Esophagus (tissue), 2 donors: ENCODE measurements around the gene DOCK8. TPM values are rescaled to one million over a fixed set of nuclear protein-coding genes. Genes with fewer than 3 reads are reported as not detected.

Experiments used
- H3K27ac ChIP-seq, 2 donors: one replicate each; pipeline ENCODE4 v1.5.1; 2013; ENCODE audit warnings: low read depth in 2 of 2, mild to moderate bottlenecking in 2 of 2, inconsistent platforms in 1 of 2, low read length in 1 of 2, moderate library complexity in 1 of 2
- H3K27me3 ChIP-seq, 2 donors: one replicate each; pipeline ENCODE4 v1.6.1; 2013; ENCODE audit warnings: low read length in 2 of 2, control low read depth in 1 of 2, mild to moderate bottlenecking in 1 of 2; ENCODE audit not compliant: insufficient read depth in 2 of 2, control insufficient read depth in 1 of 2
- H3K36me3 ChIP-seq, 2 donors: one replicate each; pipeline ENCODE4 v1.6.1; 2013; ENCODE audit warnings: low read length in 1 of 2; ENCODE audit not compliant: control insufficient read depth in 2 of 2, insufficient read depth in 2 of 2
- H3K4me1 ChIP-seq, 2 donors: one replicate each; pipeline ENCODE4 v1.6.1; 2013; ENCODE audit warnings: low read length in 1 of 2; ENCODE audit not compliant: control insufficient read depth in 2 of 2, insufficient read depth in 2 of 2
- H3K4me3 ChIP-seq, 2 donors: one replicate each; pipeline ENCODE4 v1.5.1; 2013; ENCODE audit warnings: low read length in 2 of 2, mild to moderate bottlenecking in 2 of 2, low read depth in 1 of 2, moderate library complexity in 1 of 2
- H3K9me3 ChIP-seq, 2 donors: one replicate each; pipeline ENCODE4 v1.6.1; 2013; ENCODE audit warnings: mild to moderate bottlenecking in 2 of 2, low read depth in 1 of 2, low read length in 1 of 2, moderate library complexity in 1 of 2; ENCODE audit not compliant: control insufficient read depth in 2 of 2, insufficient read depth in 1 of 2
- WGBS, 2 donors: extraction: QIAGEN DNeasy Blood & Tissue Kit; methylation state at CpG; one replicate each; pipeline ENCODE4 v1.1.7; 2013; 5-methylcytosine and 5-hydroxymethylcytosine counted together
- polyA plus RNA-seq, 2 donors: library from polyadenylated mRNA; stranded (reverse); fragments of 200-250 nt; gene quantifications; one replicate each; pipeline ENCODE4 v1.2.3, GENCODE V29; 2013
- donor health status: healthy with polysubstance abuse.
- donor health status: Bipolar disorder and iron deficiency.

DOCK8 gene
- polyA plus RNA-seq, 2 donors: 3.6 to 5.1 TPM

DNA sequence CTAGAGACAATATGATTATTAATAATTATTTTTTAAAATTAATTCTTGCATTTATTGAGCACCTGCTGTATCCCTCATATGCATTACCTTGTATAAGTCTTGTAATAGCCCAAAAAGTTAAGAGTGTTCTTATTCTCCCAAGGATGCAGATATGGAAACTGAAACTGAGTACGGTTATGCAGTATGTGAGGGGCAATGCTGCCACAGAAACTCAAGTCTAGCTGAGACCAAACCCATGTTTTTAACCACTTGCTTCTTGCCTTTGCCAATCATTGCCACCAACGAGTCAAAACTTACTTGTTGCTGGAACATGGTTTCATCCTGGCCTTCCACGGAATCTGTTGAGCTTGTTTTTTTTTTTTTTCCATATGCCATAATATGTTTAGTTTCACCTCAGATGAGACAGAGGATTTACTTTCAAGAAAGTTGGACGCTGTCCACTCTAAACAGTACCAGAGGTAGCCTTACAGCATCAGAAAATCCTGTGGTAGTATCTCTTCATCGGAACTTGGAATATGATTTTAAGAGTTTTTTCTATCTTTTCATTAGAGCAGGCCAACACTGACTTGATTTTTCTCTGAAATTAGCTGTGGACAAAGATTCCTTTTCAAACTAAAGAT lies 27.9 kb downstream of the DOCK8 start:
- no peaks in the 10 kb centered on the region for H3K4me1 ChIP-seq
- 61 to 68% methylated on average over 5 of the region's 5 CpGs for WGBS, 2 donors
- H3K27me3 ChIP-seq: no peaks in the 10 kb centered on the region
- H3K36me3 ChIP-seq: no peaks in the 10 kb centered on the region
- H3K27ac ChIP-seq: no peak overlapping the region
- no peaks in the 10 kb centered on the region for H3K9me3 ChIP-seq
- H3K4me3 ChIP-seq: no peak overlapping the region

- Histone ChIP-seq H3K36me3 (no peaks in the 10 kb centered on the region), H3K4me1 (no peaks in the 10 kb centered on the region), H3K9me3 (no peaks in the 10 kb centered on the region), H3K27ac (no peak overlapping the region), H3K4me3 (no peak overlapping the region), H3K27me3 (no peaks in the 10 kb centered on the region)
- 80 to 82% methylated on average over 2 of the region's 2 CpGs for WGBS, 2 donors
Observed at GRCh38 chr9:248278-248961, 33.8 kb downstream of the DOCK8 start.

DNA sequence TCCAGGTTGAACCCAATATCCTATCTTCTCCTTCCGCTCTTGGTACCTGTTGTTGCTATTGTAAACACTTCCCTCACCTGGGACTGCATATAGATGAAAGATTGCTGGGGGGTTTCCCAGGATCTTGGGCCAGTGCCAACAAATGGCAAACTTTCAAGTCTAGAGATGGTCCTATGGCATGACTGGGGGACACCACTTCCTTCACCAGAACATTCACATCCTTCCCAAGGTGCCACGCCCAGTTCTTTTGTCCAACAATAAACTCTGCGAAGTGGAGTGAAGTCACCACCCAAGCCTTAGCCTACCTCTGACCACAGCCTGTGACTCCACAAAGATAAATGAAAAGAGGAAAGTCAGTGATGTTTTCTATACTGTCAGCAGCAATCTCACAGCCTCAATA lies 34.4 kb downstream of the DOCK8 start:
- no peak overlapping the region for H3K4me3 ChIP-seq
- no peaks in the 10 kb centered on the region for H3K9me3 ChIP-seq
- no peaks in the 10 kb centered on the region for H3K4me1 ChIP-seq
- H3K27ac ChIP-seq: no peak overlapping the region
- no peaks in the 10 kb centered on the region for H3K27me3 ChIP-seq
- 68 to 73% methylated on average over 3 of the region's 3 CpGs for WGBS, 2 donors
- H3K36me3 ChIP-seq: no peaks in the 10 kb centered on the region

DNA sequence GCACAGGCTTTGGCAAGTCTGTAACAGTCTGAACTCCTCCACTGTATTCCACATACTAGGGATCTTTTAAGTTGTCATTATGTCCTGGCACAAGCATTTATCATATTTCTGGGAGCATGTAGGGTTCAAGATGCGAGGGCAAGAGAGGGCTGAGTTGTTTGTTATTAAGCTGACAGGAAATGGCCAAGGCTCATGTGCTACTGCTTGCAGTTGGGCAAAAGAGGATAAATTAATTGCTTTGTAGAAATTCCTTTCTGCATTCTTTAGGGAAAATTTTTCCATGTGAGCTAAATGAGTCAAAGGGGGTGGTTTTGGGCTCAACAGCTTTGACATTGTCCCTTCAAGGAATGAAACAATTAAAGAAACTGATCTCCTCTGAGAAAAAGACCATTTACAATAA lies 35.4 kb downstream of the DOCK8 start:
- WGBS, 2 donors: 43 to 47% methylated on average over 1 of the region's 1 CpG
- H3K27me3 ChIP-seq: no peaks in the 10 kb centered on the region
- H3K27ac ChIP-seq: no peak overlapping the region
- no peaks in the 10 kb centered on the region for H3K9me3 ChIP-seq
- H3K4me3 ChIP-seq: no peak overlapping the region
- no peaks in the 10 kb centered on the region for H3K36me3 ChIP-seq
- no peaks in the 10 kb centered on the region for H3K4me1 ChIP-seq

DNA sequence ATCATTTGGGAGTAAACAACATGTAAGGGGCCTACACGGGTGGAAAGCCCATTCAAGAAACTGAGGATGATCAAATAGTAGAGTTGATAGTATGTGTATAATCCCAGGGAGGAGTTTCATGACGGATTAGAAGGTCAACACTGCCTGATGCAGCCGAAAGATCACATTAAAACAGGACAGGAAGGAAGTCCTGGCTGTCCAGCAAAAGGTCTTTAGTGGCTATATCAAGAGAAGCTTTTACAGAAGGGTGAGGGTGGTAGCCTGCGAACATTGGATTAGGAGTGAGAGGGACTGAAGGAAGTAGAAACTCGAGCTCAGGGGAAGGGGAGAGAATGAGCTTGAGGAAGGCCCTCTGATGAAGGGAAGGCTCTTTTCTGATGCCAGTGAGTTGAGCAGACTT lies 36.0 kb downstream of the DOCK8 start:
- WGBS, 2 donors: 41 to 42% methylated on average over 5 of the region's 5 CpGs
- Histone ChIP-seq H3K9me3 (no peaks in the 10 kb centered on the region), H3K36me3 (no peaks in the 10 kb centered on the region), H3K27me3 (no peaks in the 10 kb centered on the region), H3K4me1 (no peaks in the 10 kb centered on the region), H3K27ac (no peak overlapping the region), H3K4me3 (no peak overlapping the region)

GRCh38 chr9:251398-251797 lies 36.7 kb downstream of the DOCK8 start:
- Histone ChIP-seq H3K27me3 (no peaks in the 10 kb centered on the region), H3K9me3 (no peaks in the 10 kb centered on the region), H3K36me3 (no peaks in the 10 kb centered on the region), H3K4me1 (no peaks in the 10 kb centered on the region), H3K4me3 (no peak overlapping the region), H3K27ac (no peak overlapping the region)
- 57 to 74% methylated on average over 5 of the region's 5 CpGs for WGBS, 2 donors

DNA sequence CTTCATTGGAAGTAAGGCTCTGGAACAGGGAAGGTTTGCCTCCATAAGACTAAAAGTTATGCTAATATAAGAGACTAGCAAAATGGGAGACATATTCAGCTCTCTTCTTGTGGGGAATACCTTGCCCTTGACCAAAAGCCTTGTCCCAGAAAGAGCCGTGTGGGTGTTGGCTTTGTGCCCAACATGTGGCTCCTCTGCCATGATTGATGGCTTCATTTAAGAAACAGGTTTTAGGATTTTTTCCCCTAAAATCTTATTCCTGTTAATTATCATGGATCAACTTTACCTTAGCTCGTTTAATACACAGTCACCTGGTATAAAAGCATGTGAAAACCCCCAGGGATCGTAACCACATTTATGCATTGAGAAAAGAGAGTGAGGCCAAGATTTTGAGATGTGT lies 38.9 kb downstream of the DOCK8 start:
- no peaks in the 10 kb centered on the region for H3K27me3 ChIP-seq
- no peaks in the 10 kb centered on the region for H3K36me3 ChIP-seq
- H3K4me1 ChIP-seq: no peaks in the 10 kb centered on the region
- WGBS, 2 donors: 51 to 67% methylated on average over 3 of the region's 3 CpGs
- no peaks in the 10 kb centered on the region for H3K9me3 ChIP-seq
- H3K4me3 ChIP-seq: no peak overlapping the region
- H3K27ac ChIP-seq: no peak overlapping the region

- WGBS, 2 donors: 75 to 77% methylated on average over 4 of the region's 4 CpGs
- no peaks in the 10 kb centered on the region for H3K36me3 ChIP-seq
- H3K27me3 ChIP-seq: no peaks in the 10 kb centered on the region
- H3K9me3 ChIP-seq: no peaks in the 10 kb centered on the region
- no peak overlapping the region for H3K4me3 ChIP-seq
- no peaks in the 10 kb centered on the region for H3K4me1 ChIP-seq
- no peak overlapping the region for H3K27ac ChIP-seq
Observed at GRCh38 chr9:254516-254915, 39.9 kb downstream of the DOCK8 start.

- 24 to 44% methylated on average over 1 of the region's 1 CpG for WGBS, 2 donors
- H3K27me3 ChIP-seq: no peaks in the 10 kb centered on the region
- no peaks in the 10 kb centered on the region for H3K9me3 ChIP-seq
- H3K36me3 ChIP-seq: no peaks in the 10 kb centered on the region
- H3K4me3 ChIP-seq: no peak overlapping the region
- no peaks in the 10 kb centered on the region for H3K4me1 ChIP-seq
- no peak overlapping the region for H3K27ac ChIP-seq
Observed at GRCh38 chr9:257957-258356, 43.3 kb downstream of the DOCK8 start.
